H1 (cell line): ENCODE measurements around the gene SEC24B.
"Not testable (repeated sequence)": the region's sequence is repeated elsewhere in the genome, so short reads cannot be mapped to it uniquely, and the experiment has no call there.

Experiments
- ATF2 ChIP-seq: IDR thresholded peaks from 2 replicates; pipeline ENCODE4 v1.6.1; 2012; ENCODE audit warnings: low read length, inconsistent platforms
- HDAC2 ChIP-seq, 2 experiments: fragments of 300-600 bp in 1 of 2; sonication (generic) in 1 of 2; IDR thresholded peaks; 2 replicates each; pipeline ENCODE4 v1.6.1; 2011 to 2012; ENCODE audit warnings: low read depth in 2 of 2, low read length in 2 of 2, mild to moderate bottlenecking in 2 of 2, moderate library complexity in 2 of 2, borderline replicate concordance in 1 of 2, inconsistent platforms in 1 of 2
- POLR2A ChIP-seq, 2 experiments: IDR thresholded peaks; 1 replicate in 1 of 2; 2 replicates in 1 of 2; pipeline ENCODE4 v1.6.1; 2011; ENCODE audit warnings: low read depth in 2 of 2, low read length in 2 of 2, mild to moderate bottlenecking in 2 of 2; ENCODE audit errors: control extremely low read depth in 1 of 2
- POLR2AphosphoS5 ChIP-seq: IDR thresholded peaks from 2 replicates; pipeline ENCODE4 v1.6.1; 2011; ENCODE audit warnings: low read depth, low read length
- SIRT6 ChIP-seq: IDR thresholded peaks from one replicate; pipeline ENCODE4 v1.7.1; 2012; ENCODE audit warnings: low read length, inconsistent platforms
- TEAD4 ChIP-seq: IDR thresholded peaks from 2 replicates; pipeline ENCODE4 v1.6.1; 2012; ENCODE audit warnings: low read depth, low read length, inconsistent platforms, mixed read lengths
- TF ChIP-seq, protein P1 (sequence below), 3 experiments: IDR thresholded peaks; 1 replicate in 2 of 3; 2 replicates in 1 of 3; pipeline versions ENCODE4 v1.5.1 to v1.6.1; 2011; ENCODE audit warnings: low read length in 3 of 3, mild to moderate bottlenecking in 3 of 3, inconsistent platforms in 2 of 3, low read depth in 1 of 3, moderate library complexity in 1 of 3; ENCODE audit not compliant: insufficient read depth in 1 of 3; ENCODE audit errors: control extremely low read depth in 1 of 3

DNA sequence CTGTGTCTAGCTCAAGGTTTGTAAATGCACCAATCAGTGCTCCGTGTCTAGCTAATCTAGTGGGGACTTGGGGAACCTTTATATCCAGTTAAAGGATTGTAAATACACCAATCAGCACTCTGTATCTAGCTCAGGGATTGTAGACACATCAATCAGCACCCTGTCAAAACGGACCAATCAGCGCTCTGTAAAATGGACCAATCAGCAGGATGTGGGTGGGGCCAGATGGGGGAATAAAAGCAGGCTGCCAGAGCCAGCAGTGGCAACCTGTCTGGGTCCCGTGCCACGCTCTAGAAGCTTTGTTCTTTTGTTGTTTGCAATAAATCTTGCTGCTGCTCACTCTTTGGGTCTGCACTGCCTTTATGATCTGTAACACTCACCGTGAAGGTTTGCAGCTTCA is 124.5 kb downstream of the SEC24B start:
- not testable (repeated sequence) for TF ChIP-seq POLR2A (IDR thresholded peaks at IDR 0.05; ENCODE audit: control extremely low read depth in 1 of 2, low read depth in 2 of 2, low read length in 2 of 2); POLR2AphosphoS5; TEAD4; ATF2; HDAC2 (IDR thresholded peaks at IDR 0.05; ENCODE audit: borderline replicate concordance in 1 of 2, low read depth in 2 of 2, low read length in 2 of 2); SIRT6
- TF ChIP-seq, protein P1, sequence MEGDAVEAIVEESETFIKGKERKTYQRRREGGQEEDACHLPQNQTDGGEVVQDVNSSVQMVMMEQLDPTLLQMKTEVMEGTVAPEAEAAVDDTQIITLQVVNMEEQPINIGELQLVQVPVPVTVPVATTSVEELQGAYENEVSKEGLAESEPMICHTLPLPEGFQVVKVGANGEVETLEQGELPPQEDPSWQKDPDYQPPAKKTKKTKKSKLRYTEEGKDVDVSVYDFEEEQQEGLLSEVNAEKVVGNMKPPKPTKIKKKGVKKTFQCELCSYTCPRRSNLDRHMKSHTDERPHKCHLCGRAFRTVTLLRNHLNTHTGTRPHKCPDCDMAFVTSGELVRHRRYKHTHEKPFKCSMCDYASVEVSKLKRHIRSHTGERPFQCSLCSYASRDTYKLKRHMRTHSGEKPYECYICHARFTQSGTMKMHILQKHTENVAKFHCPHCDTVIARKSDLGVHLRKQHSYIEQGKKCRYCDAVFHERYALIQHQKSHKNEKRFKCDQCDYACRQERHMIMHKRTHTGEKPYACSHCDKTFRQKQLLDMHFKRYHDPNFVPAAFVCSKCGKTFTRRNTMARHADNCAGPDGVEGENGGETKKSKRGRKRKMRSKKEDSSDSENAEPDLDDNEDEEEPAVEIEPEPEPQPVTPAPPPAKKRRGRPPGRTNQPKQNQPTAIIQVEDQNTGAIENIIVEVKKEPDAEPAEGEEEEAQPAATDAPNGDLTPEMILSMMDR (IDR thresholded peaks at IDR 0.05; ENCODE audit: control extremely low read depth in 1 of 3, insufficient read depth in 1 of 3, low read depth in 1 of 3, low read length in 3 of 3): not testable (repeated sequence)
